GM19240 (cell line): ENCODE data around the gene AGBL1.
"Not testable (repeated sequence)": the region's sequence is repeated elsewhere in the genome, so short reads cannot be mapped to it uniquely, and the experiment has no call there.

Experiments used
- DNase-seq: peaks from one replicate; pipeline ENCODE4 v3.0.0; 2011; ENCODE audit warnings: low spot score; ENCODE audit not compliant: insufficient read length

Gene AGBL1

GRCh38 chr15:86494475-86494874 is 414.8 kb downstream of the AGBL1 start:
- no peak for DNase-seq

- DNase-seq, result no peak
Measured at GRCh38 chr15:86502301-86502700, 422.6 kb downstream of the AGBL1 start.

GRCh38 chr15:86505951-86506350 is 426.3 kb downstream of the AGBL1 start:
- DNase-seq, result no peak

- no peak for DNase-seq
Measured at GRCh38 chr15:86506401-86506800, 426.7 kb downstream of the AGBL1 start.

DNA sequence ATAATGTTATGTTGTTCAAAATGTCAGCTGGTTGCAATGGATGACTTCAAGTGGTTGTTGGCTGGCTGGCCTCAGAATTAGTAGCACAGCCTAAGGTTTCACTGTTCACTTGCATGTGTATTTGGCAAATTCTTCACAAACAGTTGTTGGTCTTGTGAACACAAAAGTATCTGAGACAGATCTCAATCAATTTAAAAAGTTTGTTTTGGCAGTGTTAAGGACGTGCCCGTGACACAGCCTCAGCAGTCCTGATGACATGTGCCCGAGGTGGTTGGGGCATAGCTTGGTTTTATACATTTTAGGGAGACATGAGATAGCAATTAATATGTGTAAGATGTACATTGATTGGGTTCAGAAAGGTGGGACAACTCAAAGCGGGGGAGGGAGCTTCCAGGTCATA is 436.0 kb downstream of the AGBL1 start:
- DNase-seq, result no peak

- no peak for DNase-seq
Measured at GRCh38 chr15:86522721-86523120, 443.1 kb downstream of the AGBL1 start.

DNA sequence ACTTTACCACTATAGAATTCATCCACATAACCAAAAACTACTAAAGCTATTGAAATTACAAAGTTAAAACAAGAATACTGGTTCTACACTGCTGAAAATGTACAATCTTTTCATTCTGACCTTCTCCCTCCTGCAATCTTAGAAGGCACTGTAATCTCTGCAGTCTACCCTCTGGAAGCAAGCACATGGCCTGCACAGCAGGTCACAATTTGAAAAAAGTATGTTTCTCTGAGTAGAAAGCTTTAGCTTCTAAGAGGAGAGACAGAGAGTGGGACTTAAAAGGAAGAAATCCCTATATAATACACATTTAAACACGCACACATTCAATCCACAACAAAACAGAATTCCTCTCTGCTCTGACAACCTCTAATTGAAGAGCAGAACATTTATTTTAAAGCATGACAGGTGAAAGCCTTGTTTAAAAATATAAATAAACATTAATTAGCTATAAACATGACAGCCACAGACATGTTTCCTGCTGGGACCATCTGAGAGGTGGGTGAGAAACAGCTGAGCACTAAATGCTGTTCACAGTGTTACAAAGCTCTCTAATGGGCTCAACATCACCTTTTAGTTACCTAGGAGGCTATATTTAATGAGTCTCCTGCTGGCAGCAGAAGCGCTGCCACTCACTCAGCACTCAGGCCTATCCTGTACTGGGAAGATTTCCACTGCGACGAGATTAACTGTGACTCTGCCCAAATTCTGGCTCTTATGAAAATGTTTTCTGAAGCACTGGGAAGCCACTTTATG is 447.4 kb downstream of the AGBL1 start:
- DNase-seq, result no peak

DNA sequence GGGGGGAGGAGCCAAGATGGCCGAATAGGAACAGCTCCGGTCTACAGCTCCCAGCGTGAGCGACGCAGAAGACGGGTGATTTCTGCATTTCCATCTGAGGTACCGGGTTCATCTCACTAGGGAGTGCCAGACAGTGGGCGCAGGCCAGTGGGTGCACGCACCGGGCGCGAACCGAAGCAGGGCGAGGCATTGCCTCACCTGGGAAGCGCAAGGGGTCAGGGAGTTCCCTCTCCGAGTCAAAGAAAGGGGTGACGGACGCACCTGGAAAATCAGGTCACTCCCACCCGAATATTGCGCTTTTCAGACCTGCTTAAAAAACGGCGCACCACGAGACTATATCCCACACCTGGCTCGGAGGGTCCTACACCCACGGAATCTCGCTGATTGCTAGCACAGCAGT is 448.4 kb downstream of the AGBL1 start:
- DNase-seq, result not testable (repeated sequence)

GRCh38 chr15:86538141-86538540 is 458.5 kb downstream of the AGBL1 start:
- no peak for DNase-seq

DNA sequence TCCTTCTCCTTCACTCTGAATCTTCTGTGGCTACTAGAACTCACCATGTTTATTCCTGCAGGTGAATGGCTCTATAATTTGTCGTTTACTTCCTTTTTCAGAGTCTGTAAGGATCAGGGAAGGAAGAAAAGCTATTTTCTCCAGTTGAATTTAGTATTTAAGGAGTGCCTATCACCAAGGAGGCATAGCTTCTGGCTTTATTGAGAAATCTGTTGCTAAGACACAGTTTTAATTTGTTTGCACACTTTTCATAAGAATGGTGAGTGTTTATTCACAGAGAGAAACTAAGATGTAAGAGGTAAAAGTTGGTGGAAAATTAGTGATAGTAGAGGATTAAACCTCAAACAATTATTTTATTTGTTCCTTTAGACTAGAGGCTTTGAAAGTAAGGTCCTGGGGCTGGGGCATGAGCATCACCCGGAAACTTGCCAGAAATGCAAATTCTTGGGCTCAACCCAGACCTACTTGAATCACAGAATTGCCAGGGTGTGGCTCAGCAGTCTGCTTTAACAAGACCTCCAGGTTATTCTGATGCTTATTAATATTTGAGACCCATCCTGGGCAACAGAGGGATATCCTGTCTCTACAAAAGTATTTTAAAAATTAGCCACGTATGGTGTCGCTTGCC is 461.3 kb downstream of the AGBL1 start:
- no peak for DNase-seq

GRCh38 chr15:86541540-86541939 is 461.9 kb downstream of the AGBL1 start:
- DNase-seq, result no peak

DNA sequence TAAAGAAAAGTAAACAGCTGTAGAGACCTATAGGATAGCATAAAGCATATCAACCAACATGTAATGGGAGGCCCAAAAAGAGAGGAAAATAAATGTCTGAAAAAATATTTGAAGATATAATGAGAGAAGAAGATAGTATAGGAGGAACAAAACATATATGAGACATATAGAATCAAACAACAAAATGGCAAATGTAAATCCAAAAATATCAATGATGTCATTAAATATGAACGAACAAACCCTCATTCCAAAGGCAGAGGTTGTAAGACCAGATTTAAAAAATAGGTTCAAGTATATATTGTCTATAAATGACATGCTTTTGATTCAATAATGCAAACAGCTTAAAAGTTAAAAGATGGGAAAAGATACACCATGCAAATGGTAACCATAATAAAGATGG is 470.4 kb downstream of the AGBL1 start:
- no peak for DNase-seq

- DNase-seq, result no peak
Measured at GRCh38 chr15:86553108-86553507, 473.4 kb downstream of the AGBL1 start.

- DNase-seq, result no peak
Measured at GRCh38 chr15:86555098-86555497, 475.4 kb downstream of the AGBL1 start.

GRCh38 chr15:86555939-86556338 is 476.3 kb downstream of the AGBL1 start:
- DNase-seq, result no peak

DNA sequence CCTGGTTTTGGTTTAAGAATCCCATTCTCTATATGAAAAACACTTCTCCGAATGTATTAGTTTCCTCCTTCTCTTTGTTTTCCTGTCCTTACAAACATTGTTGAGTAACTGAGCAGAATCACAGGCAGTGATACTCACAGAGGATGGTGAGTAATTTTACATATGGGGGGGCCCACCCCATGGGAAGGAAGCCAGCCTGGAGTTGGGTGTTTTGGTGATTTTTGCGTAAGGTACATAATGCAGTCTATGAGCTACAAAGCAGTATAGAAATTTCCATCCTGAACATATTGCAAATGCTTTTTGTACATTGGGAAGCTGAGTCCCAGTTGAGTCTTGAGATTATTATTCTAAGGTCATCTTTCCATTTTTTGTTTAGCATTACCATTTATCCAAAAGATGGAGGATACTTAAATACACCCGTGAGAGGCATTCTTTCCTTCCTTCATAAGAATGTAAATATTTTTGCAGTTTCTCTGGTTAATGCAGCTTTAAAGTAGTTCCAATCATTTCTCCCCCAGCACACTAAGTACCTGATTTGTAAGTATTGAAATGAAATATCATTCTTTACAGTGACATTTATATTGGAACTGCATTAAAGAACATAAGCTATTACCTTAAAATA is 476.8 kb downstream of the AGBL1 start:
- DNase-seq, result no peak

- DNase-seq, result no peak
Measured at GRCh38 chr15:86557018-86557550, 477.4 kb downstream of the AGBL1 start.

GRCh38 chr15:86558252-86558651 is 478.6 kb downstream of the AGBL1 start:
- no peak for DNase-seq

GRCh38 chr15:86558686-86559085 is 479.0 kb downstream of the AGBL1 start:
- DNase-seq, result no peak

- no peak for DNase-seq
Measured at GRCh38 chr15:86568378-86568777, 488.7 kb downstream of the AGBL1 start.

DNA sequence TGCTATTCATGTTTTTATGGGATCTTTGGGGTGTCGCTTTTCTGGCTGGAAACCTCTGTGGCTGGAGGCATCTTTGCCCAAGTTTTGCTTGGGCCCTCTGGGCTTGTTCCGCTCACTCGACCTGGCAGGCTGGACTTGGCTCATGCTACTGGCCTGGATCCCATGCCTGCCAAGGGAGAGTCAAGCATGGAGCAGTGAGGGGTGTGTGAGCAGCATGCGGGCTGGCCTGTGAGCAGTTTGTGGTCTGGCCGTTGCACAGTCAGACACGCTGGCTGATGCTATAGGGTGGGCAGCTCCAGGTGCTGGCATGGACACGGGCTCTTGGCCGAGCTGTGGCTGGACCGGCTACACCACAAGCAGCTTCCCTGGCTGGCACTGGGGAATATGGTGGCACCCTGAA is 491.1 kb downstream of the AGBL1 start:
- DNase-seq, result no peak

DNA sequence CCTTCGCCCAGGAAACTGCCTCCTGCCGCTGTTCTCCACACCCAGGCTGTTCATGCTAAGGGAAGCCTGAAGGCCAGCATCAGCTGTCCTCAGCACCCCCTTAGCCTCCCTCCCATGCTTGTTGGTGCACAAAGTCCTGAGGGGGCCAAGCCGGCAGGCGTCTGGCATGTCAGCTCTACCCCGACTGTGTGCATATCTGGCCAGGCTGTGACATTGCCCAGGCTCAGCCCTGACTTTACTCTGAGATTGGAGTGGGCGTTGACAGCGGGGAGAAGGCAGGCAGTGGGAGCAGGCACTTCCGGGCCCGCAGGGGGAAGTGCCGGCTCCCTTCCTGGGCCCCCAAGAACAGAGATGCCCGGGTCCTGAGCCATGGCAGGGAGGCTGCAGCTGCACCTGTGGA is 492.2 kb downstream of the AGBL1 start:
- no peak for DNase-seq
